IMR-90 (cell line): ENCODE data around the gene MMP14. TPM values are rescaled to one million over a fixed set of nuclear protein-coding genes. Genes with fewer than 3 reads are reported as not detected.
A peak's percentile ranks its signal among the peaks of the same experiment; 100 is the strongest.

Experiments
- ATAC-seq: fragments of 200-7000 bp; cut with Tn5 transposase; 2 replicates; pipeline ENCODE4 v1.9.1; 2020; ENCODE audit warnings: low read depth, mild to moderate bottlenecking, moderate library complexity
- BruUV-seq: library from RNA; stranded (reverse); fragments of 400-500 nt; replicated peaks from 2 replicates; lab custom pipeline; 2021; lab: Mats Ljungman, UMichigan
- CTCF ChIA-PET: fragments of 300-600 bp; formaldehyde crosslinking; extraction: SDS; loops from one replicate; lab custom pipeline; 2021; ENCODE audit warnings: antibody characterized with exemption; lab: Yijun Ruan, JAX
- POLR2A ChIA-PET: fragments of 300-600 bp; sonication (Branson Sonifier 250); formaldehyde crosslinking; loops from one replicate; lab custom pipeline; 2022; ENCODE audit warnings: antibody characterized with exemption; ENCODE audit not compliant: unreplicated experiment; lab: Charles Lee
- DNase-seq: peaks from one replicate; pipeline ENCODE4 v3.0.0; 2013
- H2AFZ ChIP-seq: replicated peaks from 2 replicates; pipeline ENCODE3; 2013; ENCODE audit warnings: low read length, mild to moderate bottlenecking; ENCODE audit not compliant: poor library complexity
- H2AK5ac ChIP-seq: 2 replicates; pipeline ENCODE4 v1.6.1; 2013; ENCODE audit warnings: low read depth, low read length, inconsistent platforms
- H2AK9ac ChIP-seq: replicated peaks from 2 replicates; pipeline ENCODE3; 2013; ENCODE audit warnings: mild to moderate bottlenecking, low read depth, low read length, moderate library complexity; ENCODE audit not compliant: poor library complexity
- H2BK120ac ChIP-seq: 2 replicates; pipeline ENCODE4 v1.6.1; 2013; ENCODE audit warnings: low read depth, low read length, inconsistent platforms
- H2BK15ac ChIP-seq: 3 replicates; pipeline ENCODE4 v1.6.1; 2013; ENCODE audit warnings: low read depth, low read length, inconsistent platforms
- H2BK20ac ChIP-seq: 2 replicates; pipeline ENCODE4 v1.6.1; 2013; ENCODE audit warnings: low read depth, mild to moderate bottlenecking, inconsistent platforms, low read length, moderate library complexity
- H2BK5ac ChIP-seq: 2 replicates; pipeline ENCODE4 v1.6.1; 2013; ENCODE audit warnings: mild to moderate bottlenecking, low read depth, low read length, inconsistent platforms; ENCODE audit not compliant: poor library complexity, severe bottlenecking
- H3K14ac ChIP-seq: replicated peaks from 2 replicates; pipeline ENCODE4 v1.6.1; 2013; ENCODE audit warnings: low read depth, low read length, inconsistent platforms
- H3K18ac ChIP-seq: 2 replicates; pipeline ENCODE4 v1.6.1; 2013; ENCODE audit warnings: low read depth, low read length, control low read depth
- H3K23ac ChIP-seq: 2 replicates; pipeline ENCODE4 v1.6.1; 2013; ENCODE audit warnings: low read depth, low read length, inconsistent platforms
- H3K27ac ChIP-seq: 2 replicates; pipeline ENCODE4 v1.5.1; 2013; ENCODE audit warnings: mild to moderate bottlenecking, control low read depth, low read length; ENCODE audit not compliant: insufficient read depth
- H3K27me3 ChIP-seq: 2 replicates; pipeline ENCODE4 v1.6.1; 2013; ENCODE audit warnings: low read length; ENCODE audit not compliant: control insufficient read depth, insufficient read depth
- H3K36me3 ChIP-seq: 2 replicates; pipeline ENCODE4 v1.6.1; 2013; ENCODE audit warnings: low read length, mixed read lengths; ENCODE audit not compliant: control insufficient read depth, insufficient read depth
- H3K4ac ChIP-seq: 2 replicates; pipeline ENCODE4 v1.6.1; 2013; ENCODE audit warnings: low read depth, low read length, inconsistent platforms
- H3K4me1 ChIP-seq: 2 replicates; pipeline ENCODE4 v1.6.1; 2013; ENCODE audit warnings: low read length, mixed read lengths; ENCODE audit not compliant: control insufficient read depth, insufficient read depth
- H3K4me2 ChIP-seq: 2 replicates; pipeline ENCODE4 v1.6.1; 2013; ENCODE audit warnings: low read depth, mild to moderate bottlenecking, control low read depth, low read length, moderate library complexity
- H3K4me3 ChIP-seq: 2 replicates; pipeline ENCODE4 v1.5.1; 2013; ENCODE audit warnings: low read depth, mild to moderate bottlenecking, control low read depth, low read length, moderate library complexity; ENCODE audit not compliant: insufficient read depth
- H3K56ac ChIP-seq: 2 replicates; pipeline ENCODE4 v1.6.1; 2013; ENCODE audit warnings: low read length, inconsistent platforms; ENCODE audit not compliant: insufficient read depth; ENCODE audit errors: extremely low read depth
- H3K79me1 ChIP-seq, 2 experiments: 2 replicates each; pipeline ENCODE4 v1.6.1; 2013; ENCODE audit warnings: low read length in 2 of 2, inconsistent platforms in 1 of 2, low read depth in 1 of 2
- H3K9ac ChIP-seq: 2 replicates; pipeline ENCODE4 v1.6.1; 2013; ENCODE audit warnings: low read depth, low read length, control low read depth
- H3K9me1 ChIP-seq: 2 replicates; pipeline ENCODE4 v1.6.1; 2013; ENCODE audit warnings: low read length, inconsistent platforms; ENCODE audit not compliant: insufficient read depth
- H3K9me3 ChIP-seq: 2 replicates; pipeline ENCODE4 v1.6.1; 2013; ENCODE audit warnings: low read length; ENCODE audit not compliant: control insufficient read depth, insufficient read depth
- H4K20me1 ChIP-seq: 2 replicates; pipeline ENCODE4 v1.6.1; 2013; ENCODE audit warnings: low read length, inconsistent platforms; ENCODE audit not compliant: insufficient read depth
- H4K5ac ChIP-seq: 2 replicates; pipeline ENCODE4 v1.6.1; 2013; ENCODE audit warnings: mild to moderate bottlenecking, low read depth, low read length, control low read depth
- H4K8ac ChIP-seq, 2 experiments: 2 replicates each; pipeline ENCODE4 v1.6.1; 2013; ENCODE audit warnings: low read depth in 2 of 2, low read length in 2 of 2, control low read depth in 1 of 2, inconsistent platforms in 1 of 2
- H4K91ac ChIP-seq: 2 replicates; pipeline ENCODE4 v1.6.1; 2013; ENCODE audit warnings: low read depth, low read length, inconsistent platforms; ENCODE audit not compliant: insufficient read depth
- BHLHE40 ChIP-seq: fragments of 150-350 bp; IDR thresholded peaks from 2 replicates; pipeline ENCODE4 v1.6.1; 2016; ENCODE audit warnings: mild to moderate bottlenecking, low read depth, low read length
- CEBPB ChIP-seq: IDR thresholded peaks from 2 replicates; pipeline ENCODE4 v1.6.1; 2012; ENCODE audit warnings: low read depth, low read length, improper control_type of control experiment
- CHD1 ChIP-seq: IDR thresholded peaks from 2 replicates; pipeline ENCODE4 v1.6.1; 2012; ENCODE audit warnings: low read depth, low read length, improper control_type of control experiment
- FOS ChIP-seq: fragments of 150-350 bp; IDR thresholded peaks from 2 replicates; pipeline ENCODE4 v1.6.1; 2016; ENCODE audit warnings: low read depth, low read length
- MAFK ChIP-seq: IDR thresholded peaks from 2 replicates; pipeline ENCODE4 v1.6.1; 2012; ENCODE audit warnings: low read depth, low read length, improper control_type of control experiment
- MAZ ChIP-seq: IDR thresholded peaks from 2 replicates; pipeline ENCODE4 v1.6.1; 2012; ENCODE audit warnings: low read depth, mild to moderate bottlenecking, low read length, improper control_type of control experiment, moderate library complexity, borderline replicate concordance
- MXI1 ChIP-seq: IDR thresholded peaks from 2 replicates; pipeline ENCODE4 v1.6.1; 2012; ENCODE audit warnings: low read depth, mild to moderate bottlenecking, low read length, moderate library complexity, borderline replicate concordance
- NFE2L2 ChIP-seq: fragments of 150-350 bp; IDR thresholded peaks from 2 replicates; pipeline ENCODE4 v1.6.1; 2016; ENCODE audit warnings: low read depth, mild to moderate bottlenecking, low read length
- POLR2A ChIP-seq: IDR thresholded peaks from 2 replicates; pipeline ENCODE4 v1.6.1; 2012; ENCODE audit warnings: mild to moderate bottlenecking, low read depth, low read length
- RAD21 ChIP-seq: IDR thresholded peaks from 2 replicates; pipeline ENCODE4 v1.6.1; 2012; ENCODE audit warnings: low read length, improper control_type of control experiment
- RCOR1 ChIP-seq: IDR thresholded peaks from 2 replicates; pipeline ENCODE4 v1.6.1; 2012; ENCODE audit warnings: mild to moderate bottlenecking, low read length, improper control_type of control experiment; ENCODE audit not compliant: insufficient replicate concordance
- RFX5 ChIP-seq: IDR thresholded peaks from 2 replicates; pipeline ENCODE4 v1.8.0; 2012; ENCODE audit warnings: low read depth, mild to moderate bottlenecking, low read length, moderate library complexity
- SMC3 ChIP-seq: fragments of 150-350 bp; IDR thresholded peaks from 2 replicates; pipeline ENCODE4 v1.6.1; 2016; ENCODE audit warnings: low read depth, mild to moderate bottlenecking, antibody characterized with exemption, low read length, moderate library complexity
- WGBS, 2 experiments: methylation state at CpG; one replicate each; pipeline versions ENCODE4 v1.1.5 to v1.1.7; 2013; ENCODE audit warnings: missing lambda C conversion rate in 2 of 2; ENCODE audit not compliant: insufficient read length in 1 of 2; ENCODE audit errors: extremely low coverage in 2 of 2; 5-methylcytosine and 5-hydroxymethylcytosine counted together
- dilution Hi-C: fragments of 300-500 bp; cut with HindIII; formaldehyde crosslinking; loops from one replicate; pipeline ENCODE4 v1.14.3; 2018; ENCODE audit warnings: low sequenced_read_pairs; ENCODE audit not compliant: unreplicated experiment
- in situ Hi-C: fragments of 300-500 bp; cut with MboI; formaldehyde crosslinking; loops from 3 replicates; pipeline ENCODE4 v1.14.3; 2019; ENCODE audit warnings: low sequenced_read_pairs, inconsistent platforms, mixed read lengths
- intact Hi-C: fragments of 100-400 bp; cut with micrococcal nuclease; formaldehyde crosslinking; loops from 2 replicates; pipeline ENCODE4 v1.10.0; 2022
- polyA plus RNA-seq, 3 experiments: library from polyadenylated mRNA; depleted of rRNA; stranded (reverse); fragments of >200 nt; gene quantifications; 2 replicates each; pipeline ENCODE4 v1.2.3, GENCODE V29; 2012; ENCODE audit warnings: low replicate concordance in 1 of 3
- total RNA-seq: library from RNA; depleted of rRNA; stranded (reverse); fragments of >200 nt; gene quantifications from 2 replicates; pipeline ENCODE4 v1.2.3, GENCODE V29; 2012
- TF ChIP-seq, protein P1 (sequence below): fragments of 150-350 bp; IDR thresholded peaks from 2 replicates; pipeline ENCODE4 v1.6.1; 2017; ENCODE audit warnings: mild to moderate bottlenecking, antibody characterized with exemption, low read length, low read depth
- TF ChIP-seq, protein P2 (sequence below): fragments of 150-350 bp; IDR thresholded peaks from 2 replicates; pipeline ENCODE4 v1.6.1; 2016; ENCODE audit warnings: low read depth, mild to moderate bottlenecking, low read length, moderate library complexity, borderline replicate concordance

Gene MMP14
- total and polyA plus RNA-seq, 2 of the 4 experiments (the other 2 are of a cell fraction) = 156 to 315 TPM

DNA sequence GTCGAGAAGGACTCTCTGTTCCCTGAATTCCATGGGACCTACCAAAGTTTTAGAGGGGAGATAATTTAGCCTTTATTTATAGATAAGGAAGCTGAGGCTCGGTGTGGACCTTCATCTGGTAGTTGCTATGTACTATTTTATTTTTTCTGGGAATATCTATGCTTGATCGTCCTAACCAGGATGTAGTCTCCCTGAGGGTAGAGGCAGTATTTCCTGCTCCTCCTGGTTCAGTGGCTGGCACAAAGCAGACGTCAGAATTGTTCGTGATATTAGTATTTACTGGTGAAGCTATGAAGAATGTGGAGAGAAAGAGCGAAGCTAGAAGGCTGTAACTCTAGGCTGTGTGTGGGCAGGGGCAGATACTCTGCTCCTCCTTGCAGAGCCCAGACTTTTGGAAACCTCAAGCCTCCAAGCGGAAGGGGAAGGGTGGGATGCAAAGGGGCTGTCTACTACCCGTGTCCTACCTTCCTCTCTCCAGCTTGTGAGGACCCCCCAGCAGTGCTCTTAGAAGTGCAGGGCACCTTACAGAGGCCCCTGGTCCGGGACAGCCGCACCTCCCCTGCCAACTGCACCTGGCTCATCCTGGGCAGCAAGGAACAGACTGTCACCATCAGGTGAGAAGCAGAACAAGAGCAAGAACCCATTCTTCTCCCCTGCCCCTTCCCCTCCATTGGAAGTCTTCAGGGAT is 36.6 kb downstream of the MMP14 start:
- peak overlapping the region; percentile 90 for H3K4me2 ChIP-seq
- H3K14ac ChIP-seq = peak overlapping the region; percentile 73
- H3K23ac ChIP-seq = peak overlapping the region; percentile 50
- peak overlapping the region; percentile 4 to 27; a peak in 2 of 4 replicates for H4K8ac ChIP-seq
- H3K56ac ChIP-seq = peak overlapping the region; percentile 52
- no peaks in the 10 kb centered on the region for H3K27me3 ChIP-seq
- 0 out of 2 replicates have a peak, but pooled peaks cover 3% of the 10 kb centered on the region for H3K9me1 ChIP-seq
- ATAC-seq = peak; percentile 2
- no peak for DNase-seq
- in situ Hi-C loops = loop anchor here (25.0 kb wide), 1 partner anchor 486 kb away; no protein-coding TSS in a partner anchor
- H3K27ac ChIP-seq = peak overlapping the region; percentile 77
- peaks cover 9% of the 10 kb centered on the region for H4K20me1 ChIP-seq
- POLR2A ChIA-PET = interaction anchor here (0.6 to 0.7 kb wide), 2 partner anchors 54 to 671 kb away, joined by 3 to 9 read pairs; no protein-coding TSS in a partner anchor
- H4K91ac ChIP-seq = peak overlapping the region; percentile 12; the same call in 1 of the 2 replicates
- H3K18ac ChIP-seq = peak overlapping the region; percentile 21; the same call in 1 of the 2 replicates
- H4K5ac ChIP-seq = no peak overlapping the region; the same call in 1 of the 2 replicates
- dilution Hi-C loops = no loop called here
- peak overlapping the region; percentile 84 for H2BK5ac ChIP-seq
- peaks cover 38% of the 10 kb centered on the region for H3K36me3 ChIP-seq
- H2AFZ ChIP-seq = peak overlapping the region; percentile 46
- no TSS peak for BruUV-seq
- H3K4ac ChIP-seq = peak overlapping the region; percentile 51
- H3K79me1 ChIP-seq = peaks cover 20 to 32% of the 10 kb centered on the region in 2 experiments; a peak in 3 of 4 replicates
- CTCF ChIA-PET = interaction anchor here (0.6 to 1.9 kb wide), 9 partner anchors 8 to 323 kb away, joined by 3 to 10 read pairs (median 5); partner anchors contain the start of gene REM2
- peak overlapping the region; percentile 7; the same call in 1 of the 2 replicates for H2BK120ac ChIP-seq
- H2BK20ac ChIP-seq = no peak overlapping the region; the same call in 1 of the 2 replicates
- peak overlapping the region; percentile 92 for H3K9ac ChIP-seq
- peak overlapping the region; percentile 79 for H3K4me3 ChIP-seq
- H2AK5ac ChIP-seq = peak overlapping the region; percentile 41
- H3K4me1 ChIP-seq = peaks cover 3% of the 10 kb centered on the region; the same call in 1 of the 2 replicates
- no peaks in the 10 kb centered on the region for H3K9me3 ChIP-seq
- H2BK15ac ChIP-seq = 0 out of 3 replicates have a peak overlapping the region, but pooled peaks have one; percentile 2
- intact Hi-C loops = loop anchor here (1.0 to 5.0 kb wide), 4 partner anchors 14 to 109 kb away; partner anchors contain the start of gene AJUBA
- peak overlapping the region; percentile 97 for H2AK9ac ChIP-seq
- 90% methylated on average over 2 of the region's 10 CpGs; no CpG with 5 or more reads in 1 of the 2 experiments for WGBS, 2 experiments
- TF ChIP-seq RAD21 (no peak), RCOR1 (no peak), MAFK (no peak), CEBPB (no peak), RFX5 (no peak), BHLHE40 (no peak), FOS (no peak), POLR2A (no peak), SMC3 (no peak), CHD1 (no peak), MXI1 (no peak), NFE2L2 (no peak), MAZ (no peak)
- TF ChIP-seq, protein P1, sequence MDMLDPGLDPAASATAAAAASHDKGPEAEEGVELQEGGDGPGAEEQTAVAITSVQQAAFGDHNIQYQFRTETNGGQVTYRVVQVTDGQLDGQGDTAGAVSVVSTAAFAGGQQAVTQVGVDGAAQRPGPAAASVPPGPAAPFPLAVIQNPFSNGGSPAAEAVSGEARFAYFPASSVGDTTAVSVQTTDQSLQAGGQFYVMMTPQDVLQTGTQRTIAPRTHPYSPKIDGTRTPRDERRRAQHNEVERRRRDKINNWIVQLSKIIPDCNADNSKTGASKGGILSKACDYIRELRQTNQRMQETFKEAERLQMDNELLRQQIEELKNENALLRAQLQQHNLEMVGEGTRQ = no peak
- TF ChIP-seq, protein P2, sequence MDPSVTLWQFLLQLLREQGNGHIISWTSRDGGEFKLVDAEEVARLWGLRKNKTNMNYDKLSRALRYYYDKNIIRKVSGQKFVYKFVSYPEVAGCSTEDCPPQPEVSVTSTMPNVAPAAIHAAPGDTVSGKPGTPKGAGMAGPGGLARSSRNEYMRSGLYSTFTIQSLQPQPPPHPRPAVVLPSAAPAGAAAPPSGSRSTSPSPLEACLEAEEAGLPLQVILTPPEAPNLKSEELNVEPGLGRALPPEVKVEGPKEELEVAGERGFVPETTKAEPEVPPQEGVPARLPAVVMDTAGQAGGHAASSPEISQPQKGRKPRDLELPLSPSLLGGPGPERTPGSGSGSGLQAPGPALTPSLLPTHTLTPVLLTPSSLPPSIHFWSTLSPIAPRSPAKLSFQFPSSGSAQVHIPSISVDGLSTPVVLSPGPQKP = no peak
